GM12874 (cell line): ENCODE measurements around the gene ADPRHL1.

Experiments
- CTCF ChIP-seq: IDR thresholded peaks from 2 replicates; pipeline ENCODE4 v1.5.1; 2011; ENCODE audit warnings: low read depth, mild to moderate bottlenecking, control low read depth, low read length, moderate library complexity; ENCODE audit not compliant: insufficient read depth

Gene ADPRHL1

GRCh38 chr13:113432506-113433270 lies 20.6 kb downstream of the ADPRHL1 start:
- TF ChIP-seq CTCF: no peak

- TF ChIP-seq CTCF: no peak
Measured at GRCh38 chr13:113431171-113431570, 22.1 kb downstream of the ADPRHL1 start.

- TF ChIP-seq CTCF: no peak
Measured at GRCh38 chr13:113430378-113431110, 22.7 kb downstream of the ADPRHL1 start.

- TF ChIP-seq CTCF: no peak
Measured at GRCh38 chr13:113429608-113429985, 23.7 kb downstream of the ADPRHL1 start.

GRCh38 chr13:113428871-113429607 lies 24.2 kb downstream of the ADPRHL1 start:
- no peak for TF ChIP-seq CTCF

GRCh38 chr13:113428469-113428865 lies 24.8 kb downstream of the ADPRHL1 start:
- TF ChIP-seq CTCF: no peak

- no peak for TF ChIP-seq CTCF
Measured at GRCh38 chr13:113427562-113428468, 25.5 kb downstream of the ADPRHL1 start.
